ENCODE data around the gene S100A2.
A peak's percentile ranks its signal among the peaks of the same experiment; 100 is the strongest.
"Not testable (repeated sequence)": the region's sequence is repeated elsewhere in the genome, so short reads cannot be mapped to it uniquely, and the experiment has no call there.

Gene S100A2

GRCh38 chr1:153583976-153584375 is 18.3 kb upstream of the S100A2 start:
- Histone ChIP-seq H3K4me1 (ENCODE audit: insufficient read depth, low read length, poor library complexity, severe bottlenecking) (no peaks in the 10 kb centered on the region), H3K9ac (ENCODE audit: low read depth, low read length, poor library complexity, severe bottlenecking) (no peak overlapping the region), H2AFZ (ENCODE audit: low read length) (no peak overlapping the region; the same call in 1 of the 2 replicates), H3K27me3 (ENCODE audit: insufficient read depth, low read length, poor library complexity, severe bottlenecking) (no peaks in the 10 kb centered on the region), H3K36me3 (ENCODE audit: insufficient read depth, low read length) (no peaks in the 10 kb centered on the region), H3K79me2 (ENCODE audit: insufficient read depth, low read length) (no peaks in the 10 kb centered on the region), H3K4me3 (ENCODE audit: low read length, poor library complexity, severe bottlenecking) (no peak overlapping the region), H4K20me1 (ENCODE audit: insufficient read depth, low read length, poor library complexity, severe bottlenecking) (no peaks in the 10 kb centered on the region), H3K9me3 (ENCODE audit: insufficient read depth, low read depth, low read length) (no peaks in the 10 kb centered on the region), H3K9me2 (replicated peaks; ENCODE audit: low read depth, low read length) (no peaks in the 10 kb centered on the region), H3F3A (ENCODE audit: low read depth) (no peaks in the 10 kb centered on the region), H3K4me2 (ENCODE audit: low read depth, low read length, poor library complexity, severe bottlenecking) (no peak overlapping the region)
- TF ChIP-seq EZH2phosphoT487 (IDR thresholded peaks at IDR 0.05; ENCODE audit: borderline replicate concordance): no peak
- TF ChIP-seq, protein P1, sequence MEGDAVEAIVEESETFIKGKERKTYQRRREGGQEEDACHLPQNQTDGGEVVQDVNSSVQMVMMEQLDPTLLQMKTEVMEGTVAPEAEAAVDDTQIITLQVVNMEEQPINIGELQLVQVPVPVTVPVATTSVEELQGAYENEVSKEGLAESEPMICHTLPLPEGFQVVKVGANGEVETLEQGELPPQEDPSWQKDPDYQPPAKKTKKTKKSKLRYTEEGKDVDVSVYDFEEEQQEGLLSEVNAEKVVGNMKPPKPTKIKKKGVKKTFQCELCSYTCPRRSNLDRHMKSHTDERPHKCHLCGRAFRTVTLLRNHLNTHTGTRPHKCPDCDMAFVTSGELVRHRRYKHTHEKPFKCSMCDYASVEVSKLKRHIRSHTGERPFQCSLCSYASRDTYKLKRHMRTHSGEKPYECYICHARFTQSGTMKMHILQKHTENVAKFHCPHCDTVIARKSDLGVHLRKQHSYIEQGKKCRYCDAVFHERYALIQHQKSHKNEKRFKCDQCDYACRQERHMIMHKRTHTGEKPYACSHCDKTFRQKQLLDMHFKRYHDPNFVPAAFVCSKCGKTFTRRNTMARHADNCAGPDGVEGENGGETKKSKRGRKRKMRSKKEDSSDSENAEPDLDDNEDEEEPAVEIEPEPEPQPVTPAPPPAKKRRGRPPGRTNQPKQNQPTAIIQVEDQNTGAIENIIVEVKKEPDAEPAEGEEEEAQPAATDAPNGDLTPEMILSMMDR (conservative IDR thresholded peaks at IDR 0.05; ENCODE audit: low read length): no peak

DNA sequence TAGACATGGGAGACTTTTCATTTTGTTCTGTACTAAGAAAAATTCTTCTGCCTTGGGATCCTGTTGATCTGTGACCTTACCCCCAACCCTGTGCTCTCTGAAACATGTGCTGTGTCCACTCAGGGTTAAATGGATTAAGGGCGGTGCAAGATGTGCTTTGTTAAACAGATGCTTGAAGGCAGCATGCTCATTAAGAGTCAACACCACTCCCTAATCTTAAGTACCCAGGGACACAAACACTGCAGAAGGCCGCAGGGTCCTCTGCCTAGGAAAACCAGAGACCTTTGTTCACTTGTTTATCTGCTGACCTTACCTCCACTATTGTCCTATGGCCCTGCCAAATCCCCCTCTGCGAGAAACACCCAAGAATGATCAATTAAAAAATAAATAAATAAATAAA is 17.9 kb upstream of the S100A2 start:
- not testable (repeated sequence) for H3K9ac ChIP-seq (ENCODE audit: low read depth, low read length, poor library complexity, severe bottlenecking); H2AFZ ChIP-seq (ENCODE audit: low read length); H3K4me1 ChIP-seq (ENCODE audit: insufficient read depth, low read length, poor library complexity, severe bottlenecking); H3K9me2 ChIP-seq (replicated peaks; ENCODE audit: low read depth, low read length); H3K27me3 ChIP-seq (ENCODE audit: insufficient read depth, low read length, poor library complexity, severe bottlenecking); H3K4me3 ChIP-seq (ENCODE audit: low read length, poor library complexity, severe bottlenecking); H3K4me2 ChIP-seq (ENCODE audit: low read depth, low read length, poor library complexity, severe bottlenecking); H3K9me3 ChIP-seq (ENCODE audit: insufficient read depth, low read depth, low read length); H4K20me1 ChIP-seq (ENCODE audit: insufficient read depth, low read length, poor library complexity, severe bottlenecking); H3K36me3 ChIP-seq (ENCODE audit: insufficient read depth, low read length); H3F3A ChIP-seq (ENCODE audit: low read depth); H3K79me2 ChIP-seq (ENCODE audit: insufficient read depth, low read length)

- not testable (repeated sequence) for H2AFZ ChIP-seq (ENCODE audit: low read length); H3K4me1 ChIP-seq (ENCODE audit: insufficient read depth, low read length, poor library complexity, severe bottlenecking); H3K9ac ChIP-seq (ENCODE audit: low read depth, low read length, poor library complexity, severe bottlenecking); H3K9me3 ChIP-seq (ENCODE audit: insufficient read depth, low read depth, low read length); H3K4me3 ChIP-seq (ENCODE audit: low read length, poor library complexity, severe bottlenecking); H3F3A ChIP-seq (ENCODE audit: low read depth); H3K4me2 ChIP-seq (ENCODE audit: low read depth, low read length, poor library complexity, severe bottlenecking); H3K36me3 ChIP-seq (ENCODE audit: insufficient read depth, low read length); H4K20me1 ChIP-seq (ENCODE audit: insufficient read depth, low read length, poor library complexity, severe bottlenecking); H3K79me2 ChIP-seq (ENCODE audit: insufficient read depth, low read length); H3K27me3 ChIP-seq (ENCODE audit: insufficient read depth, low read length, poor library complexity, severe bottlenecking); H3K9me2 ChIP-seq (replicated peaks; ENCODE audit: low read depth, low read length)
Observed at GRCh38 chr1:153582836-153583235, 17.2 kb upstream of the S100A2 start.

DNA sequence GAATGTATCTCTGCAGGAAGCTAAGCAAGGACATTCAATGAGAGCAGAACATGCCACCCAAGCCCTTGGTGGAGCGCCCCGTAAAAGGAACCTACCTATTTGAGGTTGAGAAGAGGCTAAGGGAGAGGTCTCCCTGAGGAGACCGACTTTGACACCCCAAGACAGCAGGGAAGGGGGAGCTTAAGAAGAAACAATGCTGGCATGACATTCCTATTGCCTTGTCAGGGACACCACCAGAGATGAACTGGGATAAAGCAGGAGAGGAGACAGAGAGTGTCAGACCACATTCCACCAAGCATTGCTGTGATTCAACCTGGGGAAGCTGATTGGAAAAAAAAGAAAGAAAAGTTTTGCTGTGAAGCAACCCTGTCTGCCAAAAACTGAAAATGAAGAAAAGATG is 13.3 kb upstream of the S100A2 start:
- H2AFZ ChIP-seq (ENCODE audit: low read length): peak overlapping the region; percentile 49
- TF ChIP-seq, protein P1 (conservative IDR thresholded peaks at IDR 0.05; ENCODE audit: low read length): no peak
- TF ChIP-seq EZH2phosphoT487 (IDR thresholded peaks at IDR 0.05; ENCODE audit: borderline replicate concordance): no peak
- no peak overlapping the region for H3K9ac ChIP-seq (ENCODE audit: low read depth, low read length, poor library complexity, severe bottlenecking)
- H3K79me2 ChIP-seq (ENCODE audit: insufficient read depth, low read length): no peaks in the 10 kb centered on the region
- H3F3A ChIP-seq (ENCODE audit: low read depth): no peaks in the 10 kb centered on the region
- no peaks in the 10 kb centered on the region for H4K20me1 ChIP-seq (ENCODE audit: insufficient read depth, low read length, poor library complexity, severe bottlenecking)
- no peaks in the 10 kb centered on the region for H3K9me3 ChIP-seq (ENCODE audit: insufficient read depth, low read depth, low read length)
- H3K27me3 ChIP-seq (ENCODE audit: insufficient read depth, low read length, poor library complexity, severe bottlenecking): no peaks in the 10 kb centered on the region
- H3K4me2 ChIP-seq (ENCODE audit: low read depth, low read length, poor library complexity, severe bottlenecking): no peak overlapping the region
- no peaks in the 10 kb centered on the region for H3K36me3 ChIP-seq (ENCODE audit: insufficient read depth, low read length)
- H3K9me2 ChIP-seq (replicated peaks; ENCODE audit: low read depth, low read length): no peaks in the 10 kb centered on the region
- no peak overlapping the region for H3K4me3 ChIP-seq (ENCODE audit: low read length, poor library complexity, severe bottlenecking)
- H3K4me1 ChIP-seq (ENCODE audit: insufficient read depth, low read length, poor library complexity, severe bottlenecking): no peaks in the 10 kb centered on the region
